ENCODE results near the gene SNRNP35.

The SNRNP35 gene

GRCh38 chr12:123498126-123498825 is 40.3 kb downstream of the SNRNP35 start:
- Histone ChIP-seq H3K4me3 (ENCODE audit: low read depth, low read length) (no peak overlapping the region), H3K27ac (no peak overlapping the region), H3K36me3 (replicated peaks) (peaks cover 10% of the 10 kb centered on the region), H3K27me3 (replicated peaks) (no peaks in the 10 kb centered on the region)
- in situ Hi-C loops (cut with HindIII; ENCODE audit: low pct_ligation_motif_present, low sequenced_read_pairs) = no loop called here
- no peak for DNase-seq
- TF ChIP-seq CTCF (IDR thresholded peaks at IDR 0.05; ENCODE audit: low read depth, low read length, missing control alignments) = no peak

GRCh38 chr12:123499332-123499731 is 41.4 kb downstream of the SNRNP35 start:
- no peak for TF ChIP-seq CTCF (IDR thresholded peaks at IDR 0.05; ENCODE audit: low read depth, low read length, missing control alignments)
- in situ Hi-C loops (cut with HindIII; ENCODE audit: low pct_ligation_motif_present, low sequenced_read_pairs) = no loop called here
- Histone ChIP-seq H3K4me3 (ENCODE audit: low read depth, low read length) (no peak overlapping the region), H3K27ac (no peak overlapping the region), H3K27me3 (replicated peaks) (no peaks in the 10 kb centered on the region), H3K36me3 (replicated peaks) (peaks cover 10% of the 10 kb centered on the region)
- DNase-seq = no peak

GRCh38 chr12:123502163-123502704 is 44.3 kb downstream of the SNRNP35 start:
- Histone ChIP-seq H3K36me3 (replicated peaks) (peaks cover 10% of the 10 kb centered on the region), H3K4me3 (ENCODE audit: low read depth, low read length) (no peak overlapping the region), H3K27ac (no peak overlapping the region), H3K27me3 (replicated peaks) (no peaks in the 10 kb centered on the region)
- DNase-seq = no peak
- no peak for TF ChIP-seq CTCF (IDR thresholded peaks at IDR 0.05; ENCODE audit: low read depth, low read length, missing control alignments)
- in situ Hi-C loops (cut with HindIII; ENCODE audit: low pct_ligation_motif_present, low sequenced_read_pairs) = no loop called here

- peaks cover 2% of the 10 kb centered on the region for H3K36me3 ChIP-seq (replicated peaks)
- TF ChIP-seq CTCF (IDR thresholded peaks at IDR 0.05; ENCODE audit: low read depth, low read length, missing control alignments) = no peak
- no peaks in the 10 kb centered on the region for H3K27me3 ChIP-seq (replicated peaks)
- no peak overlapping the region for H3K4me3 ChIP-seq (ENCODE audit: low read depth, low read length)
- DNase-seq = no peak
- H3K27ac ChIP-seq = no peak overlapping the region
- in situ Hi-C loops (cut with HindIII; ENCODE audit: low pct_ligation_motif_present, low sequenced_read_pairs) = no loop called here
These were observed 48.3 kb downstream of the SNRNP35 start for GRCh38 chr12:123506059-123506842.

- in situ Hi-C loops (cut with HindIII; ENCODE audit: low pct_ligation_motif_present, low sequenced_read_pairs) = no loop called here
- peaks cover 4% of the 10 kb centered on the region for H3K36me3 ChIP-seq (replicated peaks)
- no peak for DNase-seq
- no peak for TF ChIP-seq CTCF (IDR thresholded peaks at IDR 0.05; ENCODE audit: low read depth, low read length, missing control alignments)
- no peak overlapping the region for H3K27ac ChIP-seq
- H3K27me3 ChIP-seq (replicated peaks) = no peaks in the 10 kb centered on the region
- H3K4me3 ChIP-seq (ENCODE audit: low read depth, low read length) = no peak overlapping the region
These were observed 48.9 kb downstream of the SNRNP35 start for GRCh38 chr12:123506843-123507236.
